Small intestine (tissue), 7 donors: ENCODE measurements around the gene DAPK1. TPM values are rescaled to one million over a fixed set of nuclear protein-coding genes. Genes with fewer than 3 reads are reported as not detected.

Experiments used
- DNase-seq, 2 donors: peaks; one replicate each; pipeline versions ENCODE4 v3.0.0 to v3.0.0-alpha.2; 2013
- FAIRE-seq: peaks from 2 replicates; lab custom pipeline; 2012; peaks lifted over from hg19 to GRCh38; lab: Jason Lieb, UNC
- H3K27ac ChIP-seq, 3 donors: one replicate each; pipeline ENCODE4 v1.5.1; 2013; ENCODE audit warnings: low read length in 2 of 3, mild to moderate bottlenecking in 2 of 3, control low read depth in 1 of 3, inconsistent platforms in 1 of 3, low read depth in 1 of 3, moderate library complexity in 1 of 3
- H3K27me3 ChIP-seq, 3 donors: one replicate each; pipeline ENCODE4 v1.6.1; 2013; ENCODE audit warnings: low read length in 3 of 3, inconsistent platforms in 1 of 3; ENCODE audit not compliant: control insufficient read depth in 3 of 3, insufficient read depth in 3 of 3
- H3K36me3 ChIP-seq, 3 donors: one replicate each; pipeline ENCODE4 v1.6.1; 2013; ENCODE audit warnings: low read length in 3 of 3, inconsistent platforms in 1 of 3, low read depth in 1 of 3, mild to moderate bottlenecking in 1 of 3, moderate library complexity in 1 of 3; ENCODE audit not compliant: control insufficient read depth in 3 of 3, insufficient read depth in 2 of 3
- H3K4me1 ChIP-seq, 3 donors: one replicate each; pipeline ENCODE4 v1.6.1; 2013; ENCODE audit warnings: low read length in 2 of 3, inconsistent platforms in 1 of 3, low read depth in 1 of 3, mild to moderate bottlenecking in 1 of 3, moderate library complexity in 1 of 3; ENCODE audit not compliant: control insufficient read depth in 3 of 3, insufficient read depth in 2 of 3
- H3K4me3 ChIP-seq, 3 donors: one replicate each; pipeline ENCODE4 v1.5.1; 2013; ENCODE audit warnings: low read length in 3 of 3, control low read depth in 1 of 3, inconsistent platforms in 1 of 3, low read depth in 1 of 3, mild to moderate bottlenecking in 1 of 3, moderate library complexity in 1 of 3
- H3K9me3 ChIP-seq, 2 donors: one replicate each; pipeline ENCODE4 v1.6.1; 2013; ENCODE audit warnings: low read depth in 1 of 2, low read length in 1 of 2; ENCODE audit not compliant: control insufficient read depth in 2 of 2, insufficient read depth in 1 of 2
- WGBS, 3 donors: extraction: QIAGEN DNeasy Blood & Tissue Kit; methylation state at CpG; one replicate each; pipeline ENCODE4 v1.1.7; 2013; 5-methylcytosine and 5-hydroxymethylcytosine counted together
- polyA plus RNA-seq, 4 donors: library from polyadenylated mRNA; stranded (reverse) in 3 of 4; unstranded in 1 of 4; fragments of 200-250 nt in 3 of 4; fragments of 120-200 nt in 1 of 4; gene quantifications; one replicate each; pipeline versions ENCODE4 v1.2.1 to v1.2.3, GENCODE V29; 2013
- donor health status: healthy with polysubstance abuse.
- donor health status: control.
- donor health status: control.
- donor health status: Bipolar disorder and iron deficiency.
- donor health status: healthy.

Gene DAPK1
- polyA plus RNA-seq, 4 donors, result 6.8 to 21.7 (median 9.6) TPM

GRCh38 chr9:87585123-87585855 lies 87.6 kb downstream of the DAPK1 start:
- 67 to 81% (median 77%) methylated on average over 5 of the region's 5 CpGs for WGBS, 3 donors
- Histone ChIP-seq H3K36me3 (no peaks in the 10 kb centered on the region), H3K9me3 (no peaks in the 10 kb centered on the region), H3K27ac (no peak overlapping the region), H3K4me1 (peaks cover 0 to 8% (median 2%) of the 10 kb centered on the region in 3 donors), H3K27me3 (no peaks in the 10 kb centered on the region), H3K4me3 (no peak overlapping the region)
- DNase-seq (no peak), FAIRE-seq (no peak)

GRCh38 chr9:87586731-87587355 lies 89.2 kb downstream of the DAPK1 start:
- DNase-seq (no peak), FAIRE-seq (no peak)
- WGBS, 3 donors, result 53 to 76% (median 60%) methylated on average over 9 of the region's 9 CpGs
- H3K4me1 ChIP-seq, result peaks cover 0 to 6% (median 2%) of the 10 kb centered on the region in 3 donors
- H3K4me3 ChIP-seq, result no peak overlapping the region
- no peaks in the 10 kb centered on the region for H3K36me3 ChIP-seq
- no peak overlapping the region for H3K27ac ChIP-seq
- no peaks in the 10 kb centered on the region for H3K27me3 ChIP-seq
- H3K9me3 ChIP-seq, result no peaks in the 10 kb centered on the region

GRCh38 chr9:87587356-87587745 lies 89.7 kb downstream of the DAPK1 start:
- H3K4me1 ChIP-seq, result peaks cover 0 to 8% (median 2%) of the 10 kb centered on the region in 3 donors
- no peaks in the 10 kb centered on the region for H3K9me3 ChIP-seq
- WGBS, 3 donors, result 85 to 93% (median 89%) methylated on average over 6 of the region's 6 CpGs
- no peaks in the 10 kb centered on the region for H3K27me3 ChIP-seq
- DNase-seq (no peak), FAIRE-seq (no peak)
- H3K36me3 ChIP-seq, result no peaks in the 10 kb centered on the region
- no peak overlapping the region for H3K27ac ChIP-seq
- H3K4me3 ChIP-seq, result no peak overlapping the region

- Histone ChIP-seq H3K36me3 (no peaks in the 10 kb centered on the region), H3K4me3 (no peak overlapping the region), H3K27me3 (no peaks in the 10 kb centered on the region), H3K4me1 (peaks cover 0 to 8% (median 2%) of the 10 kb centered on the region in 3 donors), H3K27ac (no peak overlapping the region), H3K9me3 (no peaks in the 10 kb centered on the region)
- no peak for DNase-seq
- WGBS, 3 donors, result 72 to 85% (median 79%) methylated on average over 2 of the region's 2 CpGs
- no peak for FAIRE-seq
Measured at GRCh38 chr9:87587864-87588263, 90.2 kb downstream of the DAPK1 start.

GRCh38 chr9:87588339-87588738 lies 90.7 kb downstream of the DAPK1 start:
- Histone ChIP-seq H3K4me3 (no peak overlapping the region), H3K36me3 (no peaks in the 10 kb centered on the region), H3K4me1 (peaks cover 0 to 8% (median 2%) of the 10 kb centered on the region in 3 donors), H3K27me3 (no peaks in the 10 kb centered on the region), H3K9me3 (no peaks in the 10 kb centered on the region), H3K27ac (no peak overlapping the region)
- DNase-seq (no peak), FAIRE-seq (no peak)

- FAIRE-seq, result no peak
- DNase-seq, result no peak
- H3K4me1 ChIP-seq, result peaks cover 0 to 8% (median 7%) of the 10 kb centered on the region in 3 donors
- no peak overlapping the region for H3K4me3 ChIP-seq
- H3K36me3 ChIP-seq, result no peaks in the 10 kb centered on the region
- WGBS, 3 donors, result 91 to 95% (median 93%) methylated on average over 2 of the region's 2 CpGs
- no peak overlapping the region for H3K27ac ChIP-seq
- no peaks in the 10 kb centered on the region for H3K9me3 ChIP-seq
- H3K27me3 ChIP-seq, result no peaks in the 10 kb centered on the region
Measured at GRCh38 chr9:87590996-87591395, 93.3 kb downstream of the DAPK1 start.

- DNase-seq (peak in 1 of 2 donors; percentile 61), FAIRE-seq (no peak)
- Histone ChIP-seq H3K27me3 (no peaks in the 10 kb centered on the region), H3K36me3 (no peaks in the 10 kb centered on the region), H3K4me3 (no peak overlapping the region), H3K9me3 (no peaks in the 10 kb centered on the region), H3K4me1 (peaks cover 0 to 17% (median 5%) of the 10 kb centered on the region in 3 donors), H3K27ac (no peak overlapping the region)
- WGBS, 3 donors, result 16 to 30% (median 25%) methylated on average over 15 of the region's 15 CpGs
Measured at GRCh38 chr9:87592554-87593358, 95.1 kb downstream of the DAPK1 start.

- Histone ChIP-seq H3K36me3 (no peaks in the 10 kb centered on the region), H3K4me3 (no peak overlapping the region), H3K9me3 (no peaks in the 10 kb centered on the region), H3K27me3 (no peaks in the 10 kb centered on the region), H3K27ac (no peak overlapping the region), H3K4me1 (peaks cover 0 to 24% (median 5%) of the 10 kb centered on the region in 3 donors)
- WGBS, 3 donors, result 43 to 62% (median 44%) methylated on average over 5 of the region's 5 CpGs
- DNase-seq (no peak), FAIRE-seq (no peak)
Measured at GRCh38 chr9:87593359-87593980, 95.8 kb downstream of the DAPK1 start.
